Activated CD8-positive, alpha-beta memory T cell treated with anti-CD3 and anti-CD28 coated beads for 36 hours (primary cell): ENCODE data around the gene RHOT2. TPM values are rescaled to one million over a fixed set of nuclear protein-coding genes. Genes with fewer than 3 reads are reported as not detected.
"Not testable (repeated sequence)": the region's sequence is repeated elsewhere in the genome, so short reads cannot be mapped to it uniquely, and the experiment has no call there.

Source experiments
- CTCF ChIA-PET: fragments of 350-600 bp; sonication (Branson Sonifier 250); formaldehyde crosslinking; loops from one replicate; lab custom pipeline; 2021; ENCODE audit warnings: antibody characterized with exemption; lab: Charles Lee
- POLR2A ChIA-PET: fragments of 350-600 bp; sonication (Branson Sonifier 250); formaldehyde crosslinking; loops from one replicate; lab custom pipeline; 2021; ENCODE audit warnings: antibody characterized with exemption; lab: Charles Lee
- total RNA-seq, 2 experiments: library from RNA; stranded (reverse); gene quantifications; one replicate each; pipeline ENCODE4 v1.2.3, GENCODE V29; 2021

Gene RHOT2
- total RNA-seq, 2 experiments from 2014 or later: 136 to 147 TPM

DNA sequence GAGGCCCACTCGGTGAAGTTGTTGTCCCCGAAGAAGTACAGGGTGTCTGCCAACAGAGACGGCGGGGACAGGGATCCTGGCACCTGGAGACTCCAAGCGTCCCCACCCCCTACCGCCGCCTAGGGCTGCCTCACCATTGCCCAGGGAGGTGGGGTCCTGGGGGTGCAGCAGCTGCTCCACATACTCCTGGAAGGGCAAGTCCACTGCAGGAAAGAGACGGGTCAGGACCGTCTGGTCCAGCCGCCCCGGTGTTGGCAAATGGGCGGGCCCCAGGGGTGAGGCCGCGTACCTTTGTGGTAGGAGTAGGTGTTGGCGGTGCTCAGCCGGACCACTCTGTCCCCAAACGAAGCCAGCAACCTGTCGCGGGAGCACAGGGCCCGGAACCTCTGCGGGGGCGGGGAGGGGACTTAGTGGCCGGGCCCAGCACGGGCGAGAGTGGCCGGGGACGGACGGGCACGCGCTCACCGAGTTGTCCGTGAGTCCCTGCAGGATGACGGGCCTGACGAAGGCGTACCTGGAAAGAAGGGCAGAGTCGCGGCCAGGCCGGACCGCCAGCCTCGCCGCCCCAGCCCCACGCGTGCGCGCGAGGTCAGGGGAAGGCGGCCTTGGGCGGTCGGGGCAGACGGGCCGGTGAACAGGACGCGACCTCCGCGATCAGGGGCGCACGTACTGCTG is 15.6 kb downstream of the RHOT2 start:
- ChIA-PET CTCF (interaction anchor here (0.9 to 1.7 kb wide), 4 partner anchors 12 to 30 kb away, joined by 3 to 4 read pairs (median 3); no protein-coding TSS in a partner anchor), POLR2A (interaction anchor here (0.6 to 1.2 kb wide), 2 partner anchors 15 to 36 kb away, joined by 3 read pairs; no protein-coding TSS in a partner anchor)

DNA sequence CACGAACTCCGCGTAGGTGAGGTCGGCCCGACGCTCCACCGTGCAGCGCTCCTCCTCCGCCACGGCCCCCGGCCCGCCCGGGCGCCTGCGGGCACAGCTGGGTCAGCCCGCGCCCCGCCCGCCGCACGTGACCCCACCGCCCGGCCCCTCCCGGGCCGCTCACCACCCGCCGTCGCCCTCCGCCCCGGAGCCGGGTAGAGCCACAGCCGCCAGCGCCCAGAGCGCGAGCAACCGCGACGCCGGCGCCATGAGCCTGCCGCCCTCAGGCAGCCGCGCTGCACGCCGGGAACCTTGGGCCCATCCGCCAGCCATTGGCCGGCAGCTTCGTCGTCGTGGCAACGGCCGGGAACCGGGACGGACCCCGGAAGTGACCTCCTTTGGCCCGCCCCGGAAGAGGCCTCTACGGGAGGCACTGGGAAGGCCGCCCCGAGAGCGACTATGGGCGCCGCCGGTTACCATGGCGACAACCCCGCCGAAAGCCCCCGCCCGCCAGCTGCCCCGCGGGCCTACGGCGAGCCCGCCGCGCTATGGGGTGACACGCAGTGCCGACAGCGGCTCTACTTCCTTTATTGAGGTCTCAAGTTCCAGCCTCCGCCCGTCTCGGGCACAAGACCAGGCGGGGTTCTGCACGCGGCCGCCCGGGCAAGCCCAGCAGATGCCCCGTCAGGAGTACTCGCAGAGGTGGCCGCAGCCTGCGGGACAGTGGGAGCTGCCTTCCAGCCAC is 16.3 kb downstream of the RHOT2 start, which contains the start of gene JMJD8:
JMJD8 (minus strand) TSS at position 264 of the 724 bp plus-strand sequence; CDS start at position 249, 15 bp downstream.
- CTCF ChIA-PET: interaction anchor here (0.9 to 1.7 kb wide), 4 partner anchors 11 to 29 kb away, joined by 3 to 4 read pairs (median 3); no protein-coding TSS in a partner anchor
- POLR2A ChIA-PET: interaction anchor here (0.8 to 1.2 kb wide), 2 partner anchors 15 to 52 kb away, joined by 3 read pairs; no protein-coding TSS in a partner anchor

DNA sequence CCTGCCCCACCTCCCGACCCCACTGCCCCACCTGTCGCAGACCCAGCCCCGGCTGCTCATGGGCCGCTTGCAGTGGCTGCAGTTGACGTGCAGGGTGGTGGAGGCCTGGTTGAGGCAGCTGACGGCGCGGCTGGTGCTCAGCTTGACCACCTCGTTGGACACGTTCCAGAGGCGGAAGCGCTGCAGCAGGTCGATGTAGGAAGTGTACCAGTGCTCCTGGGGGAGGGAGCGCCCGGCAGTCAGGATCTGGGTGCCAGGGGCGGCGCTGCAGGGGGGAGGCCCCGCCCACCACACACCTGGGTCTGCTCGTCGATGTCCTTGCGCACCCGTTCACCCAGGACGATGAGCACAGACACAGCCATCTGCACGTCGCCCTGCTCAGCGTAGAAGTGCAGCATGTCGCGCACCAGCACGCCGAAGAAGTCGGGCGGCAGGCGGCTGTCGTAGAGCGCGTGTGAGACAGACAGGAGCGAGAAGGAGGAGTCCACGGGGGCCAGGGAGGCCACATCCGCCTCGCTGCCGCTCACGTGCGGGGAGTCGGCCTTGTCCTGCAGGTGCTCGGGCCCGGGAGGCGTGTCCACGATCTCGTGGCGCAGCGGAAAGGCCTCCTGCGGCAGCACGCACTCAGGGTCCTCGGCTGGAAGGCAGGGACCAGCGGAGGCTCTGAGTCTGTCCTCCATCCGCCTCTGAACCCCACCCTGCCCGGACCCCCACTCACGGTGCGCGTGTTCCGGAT is 17.2 kb downstream of the RHOT2 start:
- CTCF ChIA-PET: interaction anchor here (1.1 kb wide), 1 partner anchor 28 kb away, joined by 3 read pairs; no protein-coding TSS in a partner anchor
- POLR2A ChIA-PET: interaction anchor here (0.8 to 1.2 kb wide), 2 partner anchors 16 to 51 kb away, joined by 3 read pairs; no protein-coding TSS in a partner anchor

DNA sequence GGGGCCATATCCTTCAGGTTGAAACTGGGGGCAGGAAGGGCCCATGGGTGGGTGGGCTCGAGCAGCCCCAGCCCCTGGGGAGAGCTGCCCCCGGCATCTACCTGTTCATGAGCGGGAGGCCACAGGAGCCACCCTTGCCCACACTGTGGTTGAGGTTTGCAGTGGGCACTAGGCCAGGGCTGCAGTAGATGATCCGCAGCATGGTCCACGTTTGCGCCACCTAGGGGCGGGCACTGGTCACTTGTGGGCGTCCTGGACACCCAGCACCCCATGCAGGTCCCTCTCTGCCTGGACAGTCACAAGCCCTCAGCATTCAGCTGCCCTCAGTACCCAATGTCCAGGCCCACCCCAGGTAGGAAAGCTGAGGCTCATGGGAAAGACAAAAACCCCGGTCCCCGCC is 18.0 kb downstream of the RHOT2 start:
- CTCF ChIA-PET: no interaction called here
- POLR2A ChIA-PET: no interaction called here

DNA sequence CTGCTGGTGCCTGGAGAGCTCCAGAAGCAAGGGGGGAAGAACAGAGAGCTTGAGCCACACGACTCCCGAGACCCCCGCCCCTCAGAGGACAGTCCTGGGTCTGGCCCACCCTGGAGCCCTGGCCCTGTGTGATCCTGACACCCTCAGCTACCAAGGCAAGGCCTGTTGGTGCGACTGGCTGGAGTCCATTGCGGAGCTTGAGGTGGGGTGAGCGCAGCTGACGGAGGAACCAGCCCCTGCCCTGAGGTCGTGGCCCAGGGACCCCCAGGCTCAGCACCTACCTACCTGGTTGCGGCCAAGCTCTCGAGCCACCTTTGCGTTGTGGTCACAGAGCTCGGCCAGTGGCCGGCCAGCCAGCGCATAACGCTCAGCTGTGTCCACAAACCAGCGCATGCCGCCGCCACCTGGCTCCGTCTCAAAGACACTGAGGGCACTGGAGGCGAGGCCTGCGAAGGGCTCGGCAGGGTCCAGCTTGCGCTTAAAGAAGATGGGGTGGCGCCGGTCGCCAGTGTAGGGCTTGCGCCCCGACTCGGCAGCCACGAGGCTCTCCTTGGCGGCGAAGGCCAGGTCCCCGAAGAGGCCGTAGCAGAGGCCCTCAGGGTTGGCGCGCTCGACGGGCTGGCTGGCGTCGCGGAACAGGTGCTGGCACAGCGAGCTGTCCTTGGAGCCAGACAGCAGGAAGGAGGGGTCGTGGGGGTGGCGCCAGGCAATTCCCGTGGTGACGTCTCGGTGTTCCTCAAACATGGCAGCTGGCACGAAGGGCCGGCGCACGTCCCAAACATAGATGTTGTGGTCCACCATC is 18.7 kb downstream of the RHOT2 start:
- ChIA-PET CTCF (no interaction called here), POLR2A (no interaction called here)

DNA sequence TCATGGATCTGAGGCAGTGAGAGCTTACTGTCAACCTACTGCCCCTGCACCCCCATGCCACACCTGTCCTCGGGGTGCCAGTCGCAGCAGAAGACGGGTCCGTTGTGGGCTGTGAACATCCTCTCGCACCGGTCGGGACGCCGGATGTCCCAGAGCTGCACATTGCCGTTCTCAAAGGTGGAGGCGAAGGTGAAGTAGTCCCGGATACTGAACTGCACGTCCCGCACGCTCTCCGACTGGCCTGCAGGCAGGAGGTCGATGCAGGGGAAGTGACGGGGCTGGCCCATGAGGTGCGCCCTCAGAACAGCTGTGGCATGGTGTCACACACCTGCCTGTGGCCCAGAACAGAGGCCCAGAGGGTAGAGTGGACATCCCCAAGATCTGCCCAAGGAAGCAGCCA is 19.6 kb downstream of the RHOT2 start:
- ChIA-PET POLR2A (no interaction called here), CTCF (no interaction called here)

DNA sequence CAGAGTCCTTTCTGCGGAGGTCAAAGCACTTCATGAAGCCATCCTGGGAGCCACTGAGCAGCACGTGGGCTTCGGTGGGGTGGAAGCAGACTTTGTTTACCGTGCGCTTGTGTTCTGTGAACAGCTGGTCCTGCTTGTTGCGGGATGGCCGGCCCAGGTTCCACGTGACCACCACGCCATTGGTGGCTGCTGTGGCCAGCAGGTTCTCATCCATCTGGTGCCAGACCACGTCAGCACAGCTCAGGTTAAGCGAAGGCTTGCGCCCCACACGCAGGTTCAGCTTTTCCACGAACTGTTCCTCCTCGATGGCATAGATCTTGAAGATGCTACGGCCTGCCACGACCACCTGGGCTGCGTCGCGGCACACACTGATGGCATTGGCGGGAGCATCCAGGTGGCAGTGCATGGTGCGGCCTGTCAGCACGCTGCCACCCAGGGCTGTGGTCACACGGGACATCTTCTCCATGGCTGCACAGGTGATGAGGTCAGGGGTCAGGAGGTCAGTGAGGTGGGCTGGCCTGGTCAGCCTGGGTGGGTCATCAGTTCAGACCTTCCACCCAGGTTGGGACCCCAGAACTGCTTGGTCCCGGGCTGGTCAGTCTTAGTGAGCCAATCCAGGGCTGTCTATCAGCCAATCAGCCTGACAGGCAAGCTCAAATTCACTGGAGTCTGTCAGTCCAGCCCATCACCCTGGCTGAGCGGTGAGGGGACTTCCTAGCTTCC is 21.4 kb downstream of the RHOT2 start:
- ChIA-PET POLR2A (interaction anchor here (0.8 to 0.9 kb wide), 2 partner anchors 9 to 109 kb away, joined by 3 to 4 read pairs; partner anchors contain the start of gene STUB1), CTCF (interaction anchor here (0.6 to 2.0 kb wide), 4 partner anchors 8 to 35 kb away, joined by 3 to 9 read pairs (median 4); partner anchors contain the start of gene ANTKMT)

DNA sequence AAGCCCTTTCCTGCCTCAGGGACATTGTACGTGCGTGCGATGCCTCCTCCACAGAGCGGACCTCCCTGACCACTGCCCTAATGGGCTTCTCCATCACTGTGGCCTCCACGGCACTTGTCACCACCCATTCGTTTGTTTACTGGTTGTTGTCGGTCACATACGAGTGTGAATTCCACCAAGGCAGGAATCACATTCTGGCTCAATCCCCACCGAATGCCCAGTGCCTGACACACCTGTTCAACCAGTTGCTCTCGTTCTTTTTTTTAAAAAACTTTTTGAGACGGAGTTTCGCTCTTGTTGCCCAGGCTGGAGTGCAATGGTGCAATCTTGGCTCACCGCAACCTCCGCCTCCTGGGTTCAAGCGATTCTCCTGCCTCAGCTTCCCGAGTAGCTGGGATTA is 23.3 kb downstream of the RHOT2 start:
- POLR2A ChIA-PET, CTCF ChIA-PET: not testable (repeated sequence)

DNA sequence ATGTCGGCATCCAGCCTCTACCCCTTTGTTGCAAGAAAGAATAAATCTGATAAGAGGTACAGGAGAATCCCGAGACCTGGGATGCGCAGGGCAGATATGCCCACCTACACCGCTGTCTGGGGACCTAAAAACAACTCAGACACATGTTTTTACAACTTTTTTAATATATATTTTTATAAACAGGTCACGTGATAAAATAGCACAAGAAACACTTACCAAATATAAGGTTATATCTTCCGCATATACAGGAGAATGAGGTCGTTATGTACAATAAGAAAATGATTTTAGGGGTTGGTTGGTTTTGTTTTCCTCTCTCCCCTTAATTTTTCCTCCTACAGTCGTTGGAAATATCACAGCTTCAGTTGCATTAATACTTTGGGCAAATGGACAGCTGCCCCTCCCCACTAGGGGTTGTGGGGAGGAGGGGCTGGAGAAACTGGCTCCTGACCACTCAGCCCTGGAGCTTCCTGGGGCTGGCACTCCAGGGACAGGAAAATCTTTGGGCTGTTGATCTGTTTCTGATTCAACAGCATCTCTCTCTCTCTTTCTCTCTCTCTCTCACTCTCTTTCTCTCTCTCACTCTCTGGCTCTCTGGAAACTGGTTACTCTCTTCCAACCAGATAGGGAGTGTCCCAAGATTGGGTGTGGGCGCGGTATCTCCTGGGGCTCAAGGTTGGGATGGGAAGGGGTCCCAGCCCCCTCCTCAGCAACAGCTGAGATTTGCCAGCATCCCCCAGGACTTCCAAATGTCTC is 24.6 kb downstream of the RHOT2 start:
- CTCF ChIA-PET: interaction anchor here (0.6 kb wide), 1 partner anchor 298 kb away, joined by 3 read pairs; no protein-coding TSS in a partner anchor

DNA sequence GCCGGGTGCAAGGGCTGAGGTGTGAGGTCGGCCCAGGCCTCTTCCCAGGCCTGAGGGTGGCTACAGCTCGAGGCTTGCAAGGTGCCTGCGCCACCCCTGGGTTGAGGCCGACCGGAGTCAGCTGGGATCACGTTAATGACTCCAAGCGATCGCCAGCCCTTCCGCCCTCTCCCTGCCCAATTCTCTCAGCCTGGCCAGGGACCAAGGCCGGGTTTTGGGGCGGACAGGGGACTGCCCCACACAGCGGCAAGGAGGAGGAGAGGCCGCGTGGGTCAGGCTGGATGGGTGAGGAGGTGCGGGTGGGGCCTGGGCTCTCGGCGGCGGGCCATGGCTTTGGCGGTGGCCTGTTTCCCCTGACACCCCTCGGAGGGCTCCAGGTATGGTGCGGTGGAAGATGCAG is 25.4 kb downstream of the RHOT2 start:
- POLR2A ChIA-PET: no interaction called here
- CTCF ChIA-PET: interaction anchor here (0.6 kb wide), 1 partner anchor 298 kb away, joined by 3 read pairs; no protein-coding TSS in a partner anchor

More for the DNA sequence above, 24.6 kb downstream of the RHOT2 start:
- POLR2A ChIA-PET: no interaction called here

DNA sequence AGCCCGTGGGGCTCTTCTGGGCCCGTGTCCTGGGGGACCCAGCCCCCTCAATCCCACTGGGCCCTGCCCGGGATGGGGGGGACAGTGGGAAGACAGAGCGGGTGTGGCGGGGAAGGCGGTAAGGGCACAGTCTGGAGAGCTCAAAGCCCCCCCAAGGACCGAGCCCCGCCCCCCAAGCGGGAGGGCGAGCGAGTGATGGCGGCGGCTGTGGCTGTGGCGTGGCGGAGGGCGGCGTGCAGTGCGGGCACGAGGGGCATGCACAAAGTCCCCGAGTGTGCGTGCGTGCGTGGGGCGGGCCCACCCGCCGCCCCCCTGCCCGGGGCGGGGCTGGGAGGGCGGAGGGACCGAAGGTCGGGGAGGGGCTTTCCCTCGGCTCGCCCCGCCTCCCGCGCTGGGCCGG is 25.8 kb downstream of the RHOT2 start:
- CTCF ChIA-PET: no interaction called here
- POLR2A ChIA-PET: no interaction called here

DNA sequence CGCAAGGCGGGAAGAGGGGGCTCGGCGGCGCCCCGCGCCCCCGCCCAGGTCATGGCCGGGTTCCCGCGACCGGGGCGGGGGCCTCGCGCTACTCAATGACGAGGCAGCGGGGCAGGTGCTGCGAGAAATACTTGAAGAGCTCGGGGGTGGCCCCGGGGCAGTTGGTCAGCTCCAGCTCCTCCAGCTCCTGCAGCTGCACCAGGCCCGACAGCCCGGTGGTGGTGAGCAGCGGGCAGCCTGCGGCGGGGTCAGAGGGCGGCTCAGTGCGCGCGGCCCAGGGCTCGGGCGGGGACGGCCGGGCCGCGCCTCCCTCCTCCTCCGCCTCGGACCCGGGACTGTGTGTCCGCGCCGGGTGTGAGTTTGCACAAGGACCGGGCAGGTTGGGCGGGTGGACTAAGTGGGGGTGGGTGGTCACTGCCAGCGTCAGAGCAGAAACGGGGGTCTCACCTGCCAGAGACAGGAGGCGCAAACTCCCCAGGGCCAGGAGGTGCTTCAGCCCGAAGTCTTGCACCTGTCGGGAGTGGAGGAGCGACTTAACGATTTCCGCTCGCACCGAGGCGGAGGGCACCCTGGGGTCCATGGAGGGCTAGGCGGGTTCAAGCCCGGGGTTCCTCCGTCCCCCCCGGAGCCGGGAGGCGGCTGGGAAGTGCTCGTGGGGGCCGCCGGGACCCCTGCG is 26.4 kb downstream of the RHOT2 start:
- POLR2A ChIA-PET: interaction anchor here (0.5 kb wide), 1 partner anchor 257 kb away, joined by 7 read pairs; no protein-coding TSS in a partner anchor

DNA sequence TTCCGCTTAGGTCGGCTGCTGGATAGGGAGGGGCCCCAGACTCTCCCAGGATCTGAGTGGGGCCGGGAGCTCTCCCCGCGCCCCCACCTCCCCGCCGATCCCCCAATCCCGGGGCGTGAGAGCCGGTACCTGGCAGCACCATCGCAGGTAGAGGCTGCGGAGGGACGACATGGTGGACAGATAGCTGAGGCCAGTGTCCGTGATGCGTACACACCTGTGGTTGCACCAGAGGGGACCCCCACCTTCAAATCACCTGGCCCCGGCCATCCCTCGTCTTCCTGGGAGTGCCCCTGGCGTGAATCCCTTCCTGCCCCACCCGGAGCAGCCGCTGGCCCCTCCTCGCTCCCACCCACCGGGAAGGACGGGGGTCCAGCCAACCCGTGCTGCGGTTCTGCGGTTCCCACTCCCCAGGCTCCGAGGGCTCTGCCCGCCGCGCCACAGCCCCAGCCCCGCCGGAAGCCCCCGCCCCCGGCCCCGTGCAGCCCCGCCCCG is 27.0 kb downstream of the RHOT2 start:
- POLR2A ChIA-PET: interaction anchor here (0.5 to 1.0 kb wide), 4 partner anchors 26 to 258 kb away, joined by 3 to 7 read pairs (median 3); partner anchors contain the start of genes ANTKMT, CHTF18 and RPUSD1
- CTCF ChIA-PET: interaction anchor here (0.7 to 2.0 kb wide), 9 partner anchors 11 to 91 kb away, joined by 3 to 10 read pairs (median 5); partner anchors contain the start of genes ANTKMT, JMJD8 and METRN

More for the DNA sequence above, 26.4 kb downstream of the RHOT2 start:
- CTCF ChIA-PET: interaction anchor here (1.3 to 2.0 kb wide), 4 partner anchors 13 to 91 kb away, joined by 5 to 10 read pairs (median 7); partner anchors contain the start of gene ANTKMT

DNA sequence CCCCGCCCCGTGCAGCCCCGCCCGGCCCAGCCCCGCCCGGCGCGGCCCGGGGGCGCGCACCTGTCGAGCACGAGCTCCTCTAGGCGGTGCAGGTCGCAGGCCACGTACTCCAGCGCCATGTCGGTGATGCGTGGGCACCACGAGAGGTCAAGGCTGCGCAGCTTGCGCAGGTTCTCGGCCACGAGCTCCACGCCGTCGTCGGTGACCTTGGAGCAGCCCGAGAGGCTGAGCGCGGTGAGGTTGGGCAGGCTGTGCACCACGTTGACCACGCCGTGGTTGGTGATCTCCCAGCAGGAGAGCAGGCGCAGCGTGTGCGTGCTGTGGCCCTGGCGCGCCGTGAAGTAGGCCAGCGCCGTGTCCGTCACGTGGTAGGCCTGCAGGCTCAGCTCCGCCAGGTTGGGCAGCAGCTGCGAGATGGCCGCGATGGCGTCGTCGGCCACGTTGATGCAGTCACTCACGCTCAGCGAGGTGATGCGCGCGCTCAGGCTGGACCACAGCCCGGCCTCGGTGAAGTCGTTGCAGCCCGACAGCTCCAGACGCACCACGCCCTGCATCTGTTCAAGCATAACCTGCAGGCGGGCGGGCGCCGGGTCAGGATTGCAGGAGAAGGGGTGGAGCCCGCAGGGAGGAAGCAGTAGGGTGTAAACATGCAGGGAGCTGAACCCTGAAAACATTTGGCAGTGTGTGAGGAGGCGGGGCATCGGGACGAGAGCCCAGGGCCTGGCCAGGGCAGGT is 27.6 kb downstream of the RHOT2 start:
- POLR2A ChIA-PET: interaction anchor here (0.5 to 1.0 kb wide), 5 partner anchors 26 to 93 kb away, joined by 3 read pairs; partner anchors contain the start of genes ANTKMT, CHTF18 and RPUSD1
- CTCF ChIA-PET: interaction anchor here (0.7 to 2.0 kb wide), 10 partner anchors 12 to 90 kb away, joined by 3 to 10 read pairs (median 5); partner anchors contain the start of genes ANTKMT, JMJD8 and METRN
